Hematopoietic multipotent progenitor cell treated with erythropoietin and hydrocortisone succinate and interleukin-3 and kit ligand, for 4 days (in vitro differentiated cells): ENCODE data around the gene CHRNA9.
"Not testable (repeated sequence)": the region's sequence is repeated elsewhere in the genome, so short reads cannot be mapped to it uniquely, and the experiment has no call there.

Experiments used
- DNase-seq: peaks from one replicate; pipeline ENCODE4 v3.0.0-alpha.2; 2015

CHRNA9 gene

DNA sequence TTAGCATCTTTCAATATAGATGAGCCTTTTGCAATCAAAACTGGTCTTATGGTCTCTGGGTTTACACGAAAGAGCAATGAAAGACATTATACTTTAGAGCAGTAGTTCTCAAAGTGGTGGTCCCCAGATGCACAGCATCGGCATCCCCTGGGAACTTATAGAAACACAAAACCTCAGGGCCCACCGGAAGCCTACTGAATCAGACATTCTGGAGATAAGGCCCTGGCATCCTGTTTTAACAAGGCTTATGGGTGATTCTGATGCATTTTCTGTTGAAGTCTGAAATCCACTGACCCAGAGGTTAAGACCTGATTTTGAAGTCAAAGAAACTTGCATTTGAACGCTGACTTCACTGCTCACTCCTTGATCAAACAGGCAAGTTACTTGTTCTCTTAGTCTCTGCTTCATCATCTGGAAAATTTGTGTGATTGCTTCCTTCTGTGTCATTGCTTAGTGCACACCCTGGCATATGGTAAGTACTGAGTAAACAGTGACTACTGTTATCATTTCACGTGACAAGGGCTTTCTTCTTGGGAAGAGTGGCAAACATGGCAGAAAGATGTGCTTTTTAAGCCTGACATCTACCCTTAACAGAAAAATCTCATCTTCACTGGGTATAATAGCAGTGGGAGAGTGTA is 14.5 kb downstream of the CHRNA9 start:
- DNase-seq: peak; percentile 52

DNA sequence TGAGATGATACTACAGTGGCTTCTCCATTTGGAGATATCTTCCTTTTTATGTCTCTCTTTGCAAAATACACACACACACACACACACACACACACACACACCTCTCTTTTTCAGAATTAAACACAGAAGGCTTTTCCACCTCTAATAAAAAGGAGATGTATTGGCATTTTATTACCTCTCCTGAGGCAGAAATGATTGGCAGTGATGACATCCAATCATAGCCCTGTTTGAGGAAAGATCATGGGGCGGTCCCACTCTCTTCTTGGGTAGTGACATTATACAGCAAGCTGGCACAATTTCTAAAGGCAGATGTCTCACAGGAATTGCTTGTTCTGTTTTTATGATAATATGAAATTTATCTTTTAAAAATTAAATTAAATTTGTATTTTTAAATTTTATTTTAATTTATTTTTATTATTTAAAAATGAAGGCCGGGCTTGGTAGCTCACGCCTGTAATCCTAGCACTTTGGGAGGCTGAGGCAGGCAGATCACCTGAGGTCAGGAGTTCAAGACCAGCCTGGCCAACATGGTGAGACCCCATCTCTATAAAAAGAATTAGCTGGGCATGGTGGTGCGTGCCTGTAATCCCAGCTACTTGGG is 15.6 kb downstream of the CHRNA9 start:
- DNase-seq: no peak

DNA sequence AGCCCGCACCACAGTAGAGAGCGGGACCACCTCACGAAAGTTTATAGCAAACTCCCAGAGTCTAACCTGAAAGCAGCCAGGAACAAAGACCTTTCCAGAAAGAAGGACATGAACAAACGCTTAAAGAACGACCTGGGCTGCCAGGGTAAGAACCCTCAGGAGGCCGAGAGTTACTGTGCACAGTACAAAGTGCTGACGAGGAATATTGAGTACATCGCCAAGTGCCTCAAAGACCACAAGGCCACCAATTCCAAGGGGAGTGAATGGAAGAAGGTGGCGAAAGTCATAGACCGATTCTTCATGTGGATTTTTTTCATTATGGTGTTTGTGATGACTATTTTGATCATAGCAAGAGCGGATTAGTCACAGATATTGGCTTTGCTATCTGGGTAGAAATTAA is 19.0 kb downstream of the CHRNA9 start:
- DNase-seq: no peak

DNA sequence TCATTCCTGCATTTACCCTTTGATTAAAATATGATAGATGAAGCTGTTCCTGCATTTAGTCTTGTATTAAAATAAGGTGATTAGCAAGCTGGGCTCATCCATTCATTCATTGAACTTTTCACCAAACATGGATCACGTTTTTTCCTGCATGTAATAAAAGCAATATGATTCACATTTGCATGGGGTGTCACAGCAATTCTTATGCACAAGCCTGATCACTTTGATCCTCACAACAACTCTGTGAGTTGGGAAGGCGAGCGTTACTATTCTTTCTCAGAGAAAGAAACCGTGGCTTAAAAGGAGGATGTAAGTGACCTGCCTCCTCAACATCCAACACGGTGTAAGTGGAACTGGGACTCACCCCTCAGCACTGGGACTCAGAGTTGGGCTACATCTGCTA is 20.0 kb downstream of the CHRNA9 start:
- DNase-seq: no peak

DNA sequence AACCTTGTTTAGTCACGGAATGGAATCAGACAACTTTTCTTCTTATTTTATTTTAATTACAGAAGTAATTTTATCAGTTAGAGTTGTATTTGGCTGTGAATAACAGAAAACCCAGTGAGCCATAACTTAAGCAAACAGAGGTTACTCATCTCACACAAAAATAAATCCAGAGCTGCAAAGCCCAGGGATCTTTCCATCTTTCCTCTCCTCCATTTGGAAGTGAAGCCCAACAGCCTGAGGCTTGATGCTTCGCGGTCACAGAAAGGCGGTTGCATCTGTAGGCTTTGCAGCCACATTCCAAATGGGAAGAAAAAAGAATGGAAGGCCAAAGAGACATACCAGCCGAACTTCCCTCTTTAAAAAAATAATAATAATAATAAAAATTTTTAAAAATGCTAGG is 22.6 kb downstream of the CHRNA9 start:
- DNase-seq: no peak

DNA sequence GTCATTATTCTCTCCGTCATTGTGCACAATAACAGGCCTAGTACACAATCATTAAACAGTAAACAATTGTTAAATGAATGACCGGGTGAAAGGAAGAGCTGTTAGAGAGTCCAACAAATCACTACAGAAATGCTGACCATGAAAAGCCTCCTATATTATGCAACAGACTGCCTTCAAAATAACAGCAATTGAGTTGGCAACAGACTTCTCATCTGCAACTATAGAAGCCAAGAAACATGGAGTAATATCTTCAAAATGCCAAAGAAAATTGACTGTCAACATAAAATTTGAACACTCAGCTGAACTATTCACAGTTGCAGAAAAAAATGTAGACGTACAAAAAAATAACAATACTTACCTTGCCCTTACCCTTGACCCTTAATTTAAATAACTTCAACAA is 26.2 kb downstream of the CHRNA9 start:
- DNase-seq: no peak

DNA sequence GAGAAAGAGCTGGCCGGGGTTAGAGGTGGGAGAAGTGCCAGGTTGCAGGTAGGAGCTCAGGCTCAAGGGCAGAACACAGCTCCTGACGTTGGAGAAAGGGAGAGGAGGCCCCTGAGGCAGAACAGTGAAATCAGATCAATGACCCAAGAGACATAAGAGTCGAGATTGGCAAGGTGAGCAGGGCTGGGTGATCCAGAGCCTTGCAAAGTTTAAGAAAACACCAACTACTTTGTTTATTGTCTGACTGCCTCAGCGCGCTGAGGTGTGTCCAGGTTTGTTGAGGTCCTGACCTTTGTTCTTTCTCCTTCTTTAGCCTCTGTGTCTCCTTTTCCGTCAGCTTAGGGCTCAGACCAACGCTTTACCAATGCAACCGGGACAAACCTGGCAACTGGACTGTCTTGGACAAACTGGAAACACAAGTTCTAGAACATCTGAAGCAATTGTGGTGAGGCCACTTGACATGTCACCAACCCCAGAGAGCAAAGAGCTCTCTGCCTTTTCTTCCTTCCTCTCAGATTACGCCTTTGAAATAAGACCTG is 28.3 kb downstream of the CHRNA9 start:
- DNase-seq: no peak

DNA sequence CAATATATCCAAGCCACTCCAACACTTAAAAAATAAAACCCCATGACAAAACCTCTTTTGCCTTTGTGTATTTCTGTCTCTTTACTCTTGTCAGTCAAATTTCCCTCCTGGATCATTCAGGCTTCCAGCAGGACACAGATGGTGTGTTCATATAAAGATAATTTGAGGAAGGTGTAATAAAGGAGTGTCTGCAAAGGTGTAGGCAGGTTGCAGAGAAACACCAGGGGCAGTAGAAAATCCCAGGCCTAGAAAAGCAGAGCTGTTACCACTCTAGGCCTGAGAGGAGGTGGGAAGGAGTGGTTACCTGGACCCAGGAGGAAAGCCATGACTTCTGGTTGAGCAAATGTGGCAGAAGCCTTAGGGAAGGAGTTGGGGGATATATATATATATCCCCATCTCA is 28.8 kb downstream of the CHRNA9 start:
- DNase-seq: no peak

DNA sequence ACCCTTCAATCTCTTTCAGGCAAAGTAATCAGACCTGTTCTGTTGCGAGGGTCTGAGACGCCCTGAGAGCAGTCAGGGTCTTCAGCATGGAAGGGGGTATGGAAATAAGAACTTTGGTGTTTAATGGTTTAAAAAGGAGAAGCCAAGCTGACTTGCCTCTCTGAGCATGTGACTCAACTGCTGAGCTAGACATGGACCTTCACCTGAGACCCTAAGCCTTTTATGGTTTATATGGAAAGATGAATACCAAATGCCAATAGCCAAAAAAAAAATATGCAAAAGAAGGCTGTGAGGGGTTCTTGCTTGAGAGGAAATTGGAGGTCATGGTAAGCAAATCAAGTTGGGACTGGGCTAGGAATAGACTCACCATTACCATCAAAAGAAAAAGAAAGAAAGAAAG is 30.6 kb downstream of the CHRNA9 start:
- no peak for DNase-seq

DNA sequence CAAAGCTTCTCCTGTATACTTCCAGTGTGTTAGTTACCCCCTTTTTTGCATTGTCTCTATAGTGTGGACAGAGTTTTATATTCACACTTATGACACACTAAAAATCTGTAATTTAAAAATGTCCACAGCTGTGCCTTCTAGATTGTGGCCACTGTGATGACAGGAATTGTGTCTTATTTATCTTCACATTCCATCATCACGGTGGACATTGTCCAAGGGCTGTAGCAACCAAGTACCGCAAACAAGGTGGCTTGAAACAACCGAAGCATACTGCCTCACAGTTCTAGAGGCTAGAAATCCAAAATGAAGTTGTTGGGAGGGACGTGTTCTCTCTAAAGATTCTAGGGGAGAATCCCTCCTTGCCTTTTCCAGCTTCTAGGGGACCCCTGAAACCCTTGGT is 32.3 kb downstream of the CHRNA9 start:
- DNase-seq: no peak

DNA sequence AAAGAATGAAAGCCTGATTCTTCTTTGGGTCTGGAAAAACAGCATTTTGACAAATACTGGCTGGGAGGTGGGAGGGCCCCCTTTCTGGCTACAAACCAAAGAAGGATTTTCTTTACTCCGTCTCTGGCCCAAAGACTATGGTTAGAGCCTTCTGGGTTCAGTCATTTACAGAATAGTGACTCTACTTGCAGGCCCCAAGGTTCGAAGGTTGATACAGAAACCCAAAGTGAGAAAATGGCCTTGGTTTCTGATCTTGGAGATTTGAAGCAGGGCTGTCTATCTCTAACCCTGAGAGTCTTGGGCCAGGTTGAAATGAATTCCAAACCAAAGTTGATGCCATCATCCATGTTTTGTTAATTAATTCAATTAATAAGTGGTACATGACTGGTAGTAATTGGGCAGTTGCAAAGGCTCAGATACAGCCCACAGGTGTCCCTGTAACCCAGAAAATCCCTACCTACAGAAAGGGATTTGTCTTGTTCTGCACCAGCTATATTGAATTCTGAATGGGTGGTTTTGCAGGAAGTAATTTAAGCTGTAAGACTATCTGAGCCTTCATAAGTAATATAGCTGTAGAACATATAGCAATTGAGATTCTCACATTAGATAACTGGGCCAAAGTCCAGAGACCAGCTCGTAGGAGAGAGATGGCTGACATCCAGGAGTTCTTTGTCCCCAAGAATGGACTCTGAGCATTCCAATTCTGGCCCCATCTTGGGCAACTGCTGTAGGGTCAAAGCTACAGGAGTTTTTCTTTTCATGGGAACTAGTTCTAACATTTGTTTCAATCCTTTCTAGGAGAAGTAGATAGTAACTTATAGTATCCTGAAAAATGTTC is 34.5 kb downstream of the CHRNA9 start:
- no peak for DNase-seq

DNA sequence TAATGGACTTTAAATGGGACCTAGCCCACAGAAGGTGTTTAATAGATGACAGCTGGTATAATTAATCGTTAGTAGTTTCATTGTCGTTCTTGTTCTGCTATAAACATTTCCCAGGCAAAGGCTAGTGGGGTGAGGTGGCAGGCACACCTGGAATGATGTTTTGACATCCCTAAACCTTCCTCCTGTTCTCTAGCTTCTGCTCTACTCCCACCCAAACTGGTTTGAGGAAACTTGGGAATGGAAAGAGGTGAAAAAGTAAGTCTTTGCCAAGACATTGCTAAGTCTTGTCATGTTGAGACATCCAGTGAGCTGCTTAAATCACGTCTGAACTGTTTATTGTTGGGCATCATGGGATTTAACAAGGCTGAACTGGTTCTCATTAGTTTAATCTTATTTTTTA is 37.5 kb downstream of the CHRNA9 start:
- DNase-seq: no peak

DNA sequence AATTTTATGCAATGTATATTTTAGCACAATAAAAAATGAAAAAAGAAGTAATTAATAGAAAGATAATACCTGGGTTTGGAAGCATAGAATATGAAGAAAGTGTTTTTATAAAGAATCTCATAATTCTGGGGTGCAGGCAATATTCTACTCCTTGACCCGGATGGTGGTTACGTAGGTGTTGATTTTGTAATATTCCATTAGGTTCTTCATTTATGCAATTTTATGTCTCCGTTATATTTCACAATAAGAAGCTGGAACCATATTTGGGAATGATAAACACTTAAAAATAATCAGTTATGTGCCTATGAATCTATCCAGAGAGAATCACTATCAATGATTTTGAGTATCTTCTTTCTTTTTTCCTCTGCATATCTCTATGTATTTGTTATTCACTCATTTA is 38.5 kb downstream of the CHRNA9 start:
- DNase-seq: no peak

DNA sequence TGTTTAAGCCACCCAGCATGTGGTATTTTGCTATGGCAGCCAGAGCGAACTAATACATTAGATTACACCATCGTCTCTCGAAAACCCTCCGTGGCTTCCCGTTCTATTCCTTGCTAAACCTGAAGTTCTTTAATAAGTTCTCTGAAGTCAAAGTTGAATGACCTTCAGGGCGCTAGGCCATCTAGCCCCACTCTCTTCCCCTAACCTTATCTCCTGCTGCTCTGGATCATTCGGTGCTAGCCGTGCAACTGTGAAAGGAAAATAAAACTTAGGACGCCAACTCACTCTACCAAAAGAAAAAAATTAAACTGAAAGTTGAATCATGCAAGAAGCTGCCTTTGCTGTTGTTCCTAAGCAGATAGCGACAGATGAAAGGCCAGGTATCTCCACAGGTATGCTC is 40.0 kb downstream of the CHRNA9 start:
- DNase-seq: no peak

DNA sequence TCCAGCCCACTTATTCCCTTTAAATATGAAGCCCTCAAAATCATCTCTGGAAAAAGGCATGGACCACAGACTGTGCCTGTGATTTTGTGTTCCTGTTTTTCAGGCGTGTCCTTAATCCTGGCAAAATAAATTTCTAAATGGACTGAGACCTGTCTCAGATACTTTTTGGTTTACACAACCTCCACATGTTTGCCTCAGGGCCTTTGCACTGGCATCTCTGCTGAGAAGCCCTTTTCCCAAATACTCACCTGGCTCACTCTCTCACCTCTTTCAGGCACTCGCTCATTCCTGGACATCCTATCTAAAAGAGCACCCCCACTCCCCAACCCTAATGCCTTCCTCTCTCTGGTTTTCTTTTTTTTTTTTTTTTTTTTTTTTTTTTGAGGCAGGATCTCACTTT is 40.5 kb downstream of the CHRNA9 start:
- DNase-seq: no peak

DNA sequence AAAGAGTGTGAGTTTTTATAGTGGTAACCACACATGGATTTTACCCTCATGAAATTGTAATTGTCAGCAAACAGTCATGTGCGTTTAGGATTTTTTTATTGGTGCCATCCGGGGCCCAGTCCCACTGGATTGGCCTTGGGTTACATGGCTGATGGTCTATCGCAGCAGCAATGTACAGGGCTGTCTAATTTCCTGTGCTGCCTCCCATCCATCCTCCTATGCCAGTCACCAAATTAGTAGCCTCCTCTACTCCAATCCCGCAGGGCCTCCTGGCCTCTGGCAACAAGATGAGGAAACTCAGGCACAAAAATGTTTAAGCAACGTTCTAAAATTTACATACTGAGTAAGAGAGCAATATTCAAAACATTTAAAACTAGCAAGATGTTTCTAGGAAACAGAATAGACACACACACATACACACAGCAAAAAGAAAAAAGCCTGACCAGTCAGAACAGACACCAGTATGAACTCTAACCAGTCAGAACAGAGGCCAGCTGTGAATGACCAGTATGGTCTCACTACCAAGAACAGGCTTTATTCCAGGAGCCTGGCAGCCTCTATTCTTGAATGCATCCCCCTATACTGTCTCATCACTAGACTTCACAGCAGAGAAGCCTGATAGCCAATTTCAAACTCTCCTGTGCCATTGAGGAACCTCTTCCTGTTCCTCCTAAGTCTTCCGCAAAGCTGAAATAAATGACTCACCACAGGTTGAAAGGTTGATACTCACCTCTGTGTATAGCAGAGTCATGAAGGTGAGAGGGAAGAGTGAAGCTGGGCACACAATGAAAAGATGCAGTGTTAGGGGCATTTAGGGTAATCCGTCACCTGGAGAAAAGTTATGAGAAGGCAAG is 42.6 kb downstream of the CHRNA9 start:
- DNase-seq: no peak

DNA sequence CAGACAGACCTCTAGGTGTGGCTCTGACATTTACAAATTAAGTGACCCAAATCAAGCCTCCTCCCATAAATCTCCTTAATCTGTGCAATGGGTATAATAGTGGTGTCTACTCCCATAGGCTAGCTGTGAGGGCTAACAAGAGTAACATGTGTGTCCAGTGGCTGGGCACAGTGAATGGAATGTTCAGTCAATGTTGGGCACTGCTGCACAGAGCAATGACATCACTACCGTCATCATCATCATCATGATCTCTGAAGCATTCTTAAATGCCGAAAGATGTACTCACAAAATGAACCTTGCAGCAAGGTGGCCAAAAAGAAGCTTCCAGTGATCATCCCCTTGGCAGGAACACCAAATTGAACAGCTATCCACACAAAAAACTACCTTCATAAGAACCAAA is 43.5 kb downstream of the CHRNA9 start:
- DNase-seq: no peak

DNA sequence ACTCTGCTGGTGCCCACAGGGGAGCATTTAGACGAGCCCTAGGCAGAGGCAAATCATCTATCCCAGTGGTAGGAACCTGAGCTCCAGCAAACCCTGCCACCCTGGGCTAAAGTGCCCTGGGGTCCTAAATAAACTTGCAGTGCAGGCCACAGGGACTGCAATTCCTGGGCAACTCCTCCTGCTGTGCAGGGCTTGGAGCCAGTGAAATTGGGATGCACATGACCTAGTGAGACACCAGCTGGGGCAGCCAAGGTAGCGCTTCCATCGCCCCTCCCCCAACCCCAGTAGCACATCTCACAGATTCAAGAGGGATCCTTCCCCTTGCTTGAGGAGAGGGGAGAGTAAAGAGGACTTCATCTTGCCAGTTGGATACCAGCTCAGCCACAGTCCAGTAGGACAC is 44.1 kb downstream of the CHRNA9 start:
- no peak for DNase-seq

DNA sequence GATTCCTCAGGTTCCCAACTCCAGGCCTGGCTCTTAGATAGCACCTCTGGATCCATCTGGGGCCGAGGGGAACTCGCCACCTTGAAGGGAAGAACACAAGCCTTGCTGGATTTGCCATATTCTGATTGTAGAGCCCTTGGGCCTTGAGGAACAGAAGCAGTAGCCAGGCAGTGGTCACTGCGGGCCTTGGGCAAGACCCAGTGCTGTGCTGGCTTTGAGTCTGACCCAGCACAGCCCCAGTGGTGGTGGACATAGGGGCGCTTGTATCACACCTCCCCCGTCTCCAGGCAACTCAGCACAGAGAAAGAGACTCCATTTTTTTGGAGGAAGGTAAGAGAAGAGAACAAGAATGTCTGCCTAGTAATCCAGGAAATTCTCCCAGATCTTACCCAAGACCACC is 45.5 kb downstream of the CHRNA9 start:
- DNase-seq: no peak

DNA sequence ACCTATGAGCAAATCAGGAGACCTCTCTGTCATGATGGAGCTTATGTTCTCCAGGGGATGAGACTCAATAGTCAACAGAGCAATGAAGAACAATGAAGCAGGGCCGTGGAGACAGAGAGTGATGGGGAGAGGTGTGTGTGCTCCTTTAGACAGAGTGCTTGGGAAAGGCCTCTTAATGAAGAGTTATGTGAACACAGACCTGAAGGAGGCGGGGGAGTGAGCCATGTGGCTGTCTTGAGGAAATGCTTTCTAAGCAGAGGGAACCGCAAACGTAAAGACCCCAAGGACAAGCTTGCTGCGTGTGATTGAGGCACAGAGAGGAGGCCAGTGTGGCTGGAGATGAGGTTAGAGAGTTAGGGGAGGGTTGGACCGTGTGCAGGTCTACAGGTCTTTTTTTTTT is 53.1 kb downstream of the CHRNA9 start:
- peak; percentile 48 for DNase-seq

DNA sequence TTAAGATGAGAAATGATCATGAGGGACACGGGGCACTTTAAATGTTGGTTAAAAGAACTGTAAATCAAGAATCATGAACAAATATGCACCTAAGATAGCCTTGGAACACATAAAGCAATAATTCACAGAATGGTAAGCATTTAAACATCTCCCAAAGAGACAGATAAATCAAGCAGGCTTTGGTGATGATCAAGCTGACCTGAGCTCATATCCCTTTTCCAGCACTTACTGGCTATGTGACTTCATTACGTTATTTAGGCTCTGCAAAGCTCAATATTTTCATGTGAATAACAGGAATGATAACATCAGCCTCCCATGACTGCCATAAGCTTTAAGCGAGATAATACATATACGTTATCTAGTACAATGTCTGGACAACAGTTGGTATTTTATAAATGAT is 54.9 kb downstream of the CHRNA9 start:
- DNase-seq: no peak

DNA sequence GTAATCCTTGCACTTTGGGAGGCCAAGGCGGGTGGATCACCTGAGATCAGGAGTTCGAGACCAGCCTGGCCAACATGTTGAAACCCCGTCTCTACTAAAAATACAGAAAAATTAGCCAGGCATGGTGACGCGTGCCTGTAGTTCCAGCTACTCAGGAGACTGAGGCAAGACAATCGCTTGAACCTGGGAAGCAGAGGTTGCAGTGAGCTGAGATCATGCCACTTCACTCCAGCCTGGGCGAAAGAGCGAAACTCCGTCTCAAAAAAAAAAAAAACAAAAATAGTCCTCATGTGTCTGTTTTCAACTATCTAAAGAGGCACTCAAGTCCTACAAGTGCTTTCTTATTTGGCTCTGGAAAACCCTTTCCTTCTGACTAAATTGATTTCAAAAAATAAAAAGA is 57.1 kb downstream of the CHRNA9 start:
- DNase-seq: not testable (repeated sequence)

DNA sequence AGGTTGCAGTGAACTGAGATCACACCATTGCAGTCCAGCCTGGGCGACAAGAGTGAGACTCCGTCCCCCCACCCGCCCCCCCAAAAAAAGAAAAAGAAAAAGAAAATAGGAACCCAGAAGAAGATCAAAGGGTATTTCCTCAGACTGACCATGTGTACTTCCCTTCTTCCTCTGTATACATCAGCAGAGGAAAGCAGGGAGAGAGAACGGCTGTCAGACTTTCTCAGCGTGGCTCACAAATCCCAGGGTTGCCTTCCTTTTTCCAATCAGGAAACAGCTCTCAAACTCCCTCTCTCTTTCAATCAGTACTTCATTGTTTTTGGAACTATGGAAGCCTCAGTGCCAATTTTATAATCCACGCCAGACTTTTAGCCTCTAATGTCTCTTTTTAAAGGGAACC is 59.1 kb downstream of the CHRNA9 start:
- DNase-seq: no peak
